ENCODE measurements around the gene PTPRF.

DNA sequence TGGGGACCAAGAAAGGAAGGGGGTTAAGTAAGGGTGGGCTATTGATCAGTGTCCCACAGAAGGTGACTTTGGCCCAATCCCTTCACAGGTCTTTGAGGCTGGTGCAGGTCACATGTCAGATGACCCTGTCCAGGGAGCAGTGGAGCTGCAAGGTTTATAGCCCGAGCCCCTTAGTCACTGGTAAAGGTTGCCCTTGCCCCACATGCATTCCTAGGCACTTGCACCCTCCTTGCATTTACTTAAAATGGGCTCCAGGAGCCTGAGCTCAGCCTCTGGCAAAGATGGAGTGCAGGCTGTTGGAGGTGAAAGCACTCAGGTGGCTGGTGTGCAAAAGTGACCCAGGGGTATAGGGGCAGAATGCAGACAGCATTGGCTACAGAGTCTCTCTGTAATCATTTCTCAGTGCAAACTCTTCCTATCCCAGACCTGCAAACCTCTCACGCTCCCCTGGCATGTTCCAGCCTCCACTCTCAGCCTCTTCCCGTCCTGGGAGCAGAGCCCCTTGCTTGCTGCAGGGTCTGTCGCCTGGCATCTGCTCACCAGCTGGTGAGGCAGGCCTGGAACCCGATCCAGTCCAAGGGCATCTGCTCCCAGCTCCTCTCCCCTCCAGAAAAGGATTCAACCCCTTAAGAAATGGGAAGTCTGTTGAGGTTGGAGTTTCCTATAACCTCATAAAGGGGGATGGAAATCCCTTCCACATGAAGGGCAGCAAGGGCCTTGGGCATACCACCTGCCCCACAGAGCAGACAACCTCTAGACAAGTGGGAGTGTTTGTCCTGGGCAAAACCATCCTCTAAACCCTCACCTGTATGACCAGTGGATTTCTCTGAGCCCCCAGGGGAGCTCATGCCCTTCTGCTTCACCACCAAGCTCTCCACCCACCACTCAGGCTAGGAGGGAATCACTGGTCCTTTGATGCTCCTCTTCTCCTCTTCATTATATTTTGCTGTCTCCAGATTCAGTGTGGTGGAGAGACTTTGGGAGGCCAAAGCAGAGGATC is 23.1 kb upstream of the PTPRF start:
- no peak for TF ChIP-seq EGR1 (IDR thresholded peaks at IDR 0.05; ENCODE audit: low read depth in 2 of 2)
- no peak for TF ChIP-seq RAD21 (IDR thresholded peaks at IDR 0.05)
- TF ChIP-seq, protein P1, sequence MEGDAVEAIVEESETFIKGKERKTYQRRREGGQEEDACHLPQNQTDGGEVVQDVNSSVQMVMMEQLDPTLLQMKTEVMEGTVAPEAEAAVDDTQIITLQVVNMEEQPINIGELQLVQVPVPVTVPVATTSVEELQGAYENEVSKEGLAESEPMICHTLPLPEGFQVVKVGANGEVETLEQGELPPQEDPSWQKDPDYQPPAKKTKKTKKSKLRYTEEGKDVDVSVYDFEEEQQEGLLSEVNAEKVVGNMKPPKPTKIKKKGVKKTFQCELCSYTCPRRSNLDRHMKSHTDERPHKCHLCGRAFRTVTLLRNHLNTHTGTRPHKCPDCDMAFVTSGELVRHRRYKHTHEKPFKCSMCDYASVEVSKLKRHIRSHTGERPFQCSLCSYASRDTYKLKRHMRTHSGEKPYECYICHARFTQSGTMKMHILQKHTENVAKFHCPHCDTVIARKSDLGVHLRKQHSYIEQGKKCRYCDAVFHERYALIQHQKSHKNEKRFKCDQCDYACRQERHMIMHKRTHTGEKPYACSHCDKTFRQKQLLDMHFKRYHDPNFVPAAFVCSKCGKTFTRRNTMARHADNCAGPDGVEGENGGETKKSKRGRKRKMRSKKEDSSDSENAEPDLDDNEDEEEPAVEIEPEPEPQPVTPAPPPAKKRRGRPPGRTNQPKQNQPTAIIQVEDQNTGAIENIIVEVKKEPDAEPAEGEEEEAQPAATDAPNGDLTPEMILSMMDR (IDR thresholded peaks at IDR 0.05; ENCODE audit: low read depth, low read length, missing input control), result no peak
- no peak for TF ChIP-seq JUND (IDR thresholded peaks at IDR 0.05)
- no peak for TF ChIP-seq REST (IDR thresholded peaks at IDR 0.05)
- no peak for TF ChIP-seq TAF1 (conservative IDR thresholded peaks at IDR 0.05)
- TF ChIP-seq YY1 (IDR thresholded peaks at IDR 0.05), result no peak
- no peak for TF ChIP-seq ZBTB33 (IDR thresholded peaks at IDR 0.05)
- TF ChIP-seq SP1 (IDR thresholded peaks at IDR 0.05), result no peak
- TF ChIP-seq, protein P2, sequence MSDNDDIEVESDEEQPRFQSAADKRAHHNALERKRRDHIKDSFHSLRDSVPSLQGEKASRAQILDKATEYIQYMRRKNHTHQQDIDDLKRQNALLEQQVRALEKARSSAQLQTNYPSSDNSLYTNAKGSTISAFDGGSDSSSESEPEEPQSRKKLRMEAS (IDR thresholded peaks at IDR 0.05), result no peak
- no peak for TF ChIP-seq GABPA (IDR thresholded peaks at IDR 0.05 in 1 of 2, conservative IDR thresholded peaks at IDR 0.05 in 1 of 2)
